Astrocyte (in vitro differentiated cells and primary cell): ENCODE data around the gene MEIKIN. TPM values are rescaled to one million over a fixed set of nuclear protein-coding genes. Genes with fewer than 3 reads are reported as not detected.

Experiments
- DNase-seq: peaks from one replicate; pipeline ENCODE4 v3.0.0-alpha.2; 2010; ENCODE audit warnings: low read depth
- FAIRE-seq: peaks from 2 replicates; lab custom pipeline; 2011; peaks lifted over from hg19 to GRCh38; lab: Jason Lieb, UNC
- H2AFZ ChIP-seq: 2 replicates; pipeline ENCODE4 v1.6.0; 2012; ENCODE audit warnings: low read depth, low read length, inconsistent platforms
- H3K27ac ChIP-seq: 2 replicates; pipeline ENCODE4 v1.5.1; 2011; ENCODE audit warnings: low read depth, low read length, inconsistent platforms
- H3K27me3 ChIP-seq: 2 replicates; pipeline ENCODE4 v1.6.0; 2011; ENCODE audit warnings: low read length, inconsistent platforms; ENCODE audit not compliant: insufficient read depth
- H3K36me3 ChIP-seq: 2 replicates; pipeline ENCODE4 v1.5.1; 2011; ENCODE audit warnings: low read length, inconsistent platforms; ENCODE audit not compliant: insufficient read depth
- H3K4me1 ChIP-seq: 2 replicates; pipeline ENCODE4 v1.5.1; 2011; ENCODE audit warnings: low read length, inconsistent platforms; ENCODE audit not compliant: insufficient read depth
- H3K4me2 ChIP-seq: 2 replicates; pipeline ENCODE4 v1.6.0; 2012; ENCODE audit warnings: low read length, inconsistent platforms
- H3K4me3 ChIP-seq: 2 replicates; pipeline ENCODE4 v1.5.1; 2011; ENCODE audit warnings: low read depth, mild to moderate bottlenecking, low read length, inconsistent platforms; ENCODE audit not compliant: insufficient read depth
- H3K79me2 ChIP-seq: 2 replicates; pipeline ENCODE4 v1.6.0; 2012; ENCODE audit warnings: mild to moderate bottlenecking, low read length, inconsistent platforms; ENCODE audit not compliant: insufficient read depth
- H3K9ac ChIP-seq: 2 replicates; pipeline ENCODE4 v1.6.0; 2012; ENCODE audit warnings: mild to moderate bottlenecking, low read length, inconsistent platforms
- H3K9me3 ChIP-seq: 2 replicates; pipeline ENCODE4 v1.5.1; 2012; ENCODE audit warnings: low read depth, mild to moderate bottlenecking, low read length, inconsistent platforms; ENCODE audit not compliant: insufficient read depth
- H4K20me1 ChIP-seq: 2 replicates; pipeline ENCODE4 v1.6.0; 2012; ENCODE audit warnings: low read length, inconsistent platforms; ENCODE audit not compliant: insufficient read depth
- H3K27ac Mint-ChIP-seq: one replicate; pipeline ENCODE4 v1.8.0; 2021; ENCODE audit warnings: mild to moderate bottlenecking, mixed read lengths; ENCODE audit not compliant: unreplicated experiment
- H3K27me3 Mint-ChIP-seq: one replicate; pipeline ENCODE4 v1.8.0; 2021; ENCODE audit warnings: low read depth, mixed read lengths; ENCODE audit not compliant: unreplicated experiment
- H3K36me3 Mint-ChIP-seq: one replicate; pipeline ENCODE4 v1.8.0; 2021; ENCODE audit warnings: low read depth, mixed read lengths; ENCODE audit not compliant: unreplicated experiment
- H3K4me1 Mint-ChIP-seq: one replicate; pipeline ENCODE4 v1.8.0; 2021; ENCODE audit warnings: low read depth, mixed read lengths; ENCODE audit not compliant: unreplicated experiment
- H3K4me3 Mint-ChIP-seq: one replicate; pipeline ENCODE4 v1.8.0; 2021; ENCODE audit warnings: mild to moderate bottlenecking, moderate library complexity, mixed read lengths; ENCODE audit not compliant: unreplicated experiment
- H3K9me3 Mint-ChIP-seq: one replicate; pipeline ENCODE4 v1.8.0; 2021; ENCODE audit warnings: mild to moderate bottlenecking, mixed read lengths; ENCODE audit not compliant: unreplicated experiment
- CTCF ChIP-seq: IDR thresholded peaks from 2 replicates; pipeline ENCODE4 v1.5.1; 2011; ENCODE audit warnings: low read depth, mild to moderate bottlenecking, inconsistent platforms, low read length, moderate library complexity; ENCODE audit not compliant: insufficient read depth
- EZH2 ChIP-seq: IDR thresholded peaks from 2 replicates; pipeline ENCODE4 v1.6.1; 2012; ENCODE audit warnings: mild to moderate bottlenecking, low read length, inconsistent platforms; ENCODE audit not compliant: insufficient read depth
- total RNA-seq: library from RNA; stranded (reverse); gene quantifications from 2 replicates; pipeline ENCODE4 v1.2.1, GENCODE V29; 2021

MEIKIN gene
- total RNA-seq, 1 donor from 2014 or later = not detected

- Histone ChIP-seq H3K4me2 (no peak overlapping the region), H3K79me2 (no peaks in the 10 kb centered on the region), H3K9ac (no peak overlapping the region), H2AFZ (no peak overlapping the region), H3K36me3 (no peaks in the 10 kb centered on the region), H3K4me1 (no peaks in the 10 kb centered on the region), H3K27me3 (no peaks in the 10 kb centered on the region), H4K20me1 (no peaks in the 10 kb centered on the region), H3K9me3 (no peaks in the 10 kb centered on the region), H3K27ac (no peak overlapping the region), H3K4me3 (no peak overlapping the region)
- H3K9me3 Mint-ChIP-seq = peaks cover 3% of the 10 kb centered on the region
- H3K4me1 Mint-ChIP-seq = peaks cover 18% of the 10 kb centered on the region
- H3K27ac Mint-ChIP-seq = no peak overlapping the region
- H3K27me3 Mint-ChIP-seq = peaks cover 43% of the 10 kb centered on the region
- DNase-seq (peak; percentile 55), FAIRE-seq (no peak)
- H3K4me3 Mint-ChIP-seq = no peak overlapping the region
- TF ChIP-seq EZH2 (no peak), CTCF (no peak)
- H3K36me3 Mint-ChIP-seq = no peaks in the 10 kb centered on the region
Measured at GRCh38 chr5:131983244-131983771, 37.8 kb upstream of the MEIKIN start.

- Mint-ChIP-seq H3K4me3 (no peak overlapping the region), H3K36me3 (no peaks in the 10 kb centered on the region), H3K27ac (no peak overlapping the region), H3K27me3 (peaks cover 41% of the 10 kb centered on the region), H3K9me3 (no peaks in the 10 kb centered on the region), H3K4me1 (peaks cover 21% of the 10 kb centered on the region)
- Histone ChIP-seq H2AFZ (no peak overlapping the region), H3K79me2 (no peaks in the 10 kb centered on the region), H3K9ac (no peak overlapping the region), H3K36me3 (no peaks in the 10 kb centered on the region), H3K9me3 (no peaks in the 10 kb centered on the region), H3K4me2 (no peak overlapping the region), H3K4me1 (no peaks in the 10 kb centered on the region), H3K4me3 (no peak overlapping the region), H4K20me1 (no peaks in the 10 kb centered on the region), H3K27ac (no peak overlapping the region), H3K27me3 (no peaks in the 10 kb centered on the region)
- FAIRE-seq (no peak), DNase-seq (no peak)
- no peak for TF ChIP-seq CTCF
- TF ChIP-seq EZH2 = no peak
Measured at GRCh38 chr5:131981516-131981915, 36.1 kb upstream of the MEIKIN start.

- Histone ChIP-seq H3K4me3 (no peak overlapping the region), H2AFZ (no peak overlapping the region), H3K79me2 (no peaks in the 10 kb centered on the region), H3K9me3 (no peaks in the 10 kb centered on the region), H3K27me3 (no peaks in the 10 kb centered on the region), H3K36me3 (no peaks in the 10 kb centered on the region), H4K20me1 (no peaks in the 10 kb centered on the region), H3K9ac (no peak overlapping the region), H3K27ac (no peak overlapping the region), H3K4me1 (no peaks in the 10 kb centered on the region), H3K4me2 (no peak overlapping the region)
- no peak for TF ChIP-seq EZH2
- TF ChIP-seq CTCF = no peak
- H3K4me1 Mint-ChIP-seq = peaks cover 21% of the 10 kb centered on the region
- no peaks in the 10 kb centered on the region for H3K36me3 Mint-ChIP-seq
- no peaks in the 10 kb centered on the region for H3K9me3 Mint-ChIP-seq
- DNase-seq (no peak), FAIRE-seq (no peak)
- no peak overlapping the region for H3K4me3 Mint-ChIP-seq
- H3K27ac Mint-ChIP-seq = no peak overlapping the region
- peaks cover 35% of the 10 kb centered on the region for H3K27me3 Mint-ChIP-seq
Measured at GRCh38 chr5:131980696-131981095, 35.2 kb upstream of the MEIKIN start.
